Left lung (tissue), 10 donors: ENCODE results near the gene ST14. TPM values are rescaled to one million over a fixed set of nuclear protein-coding genes. Genes with fewer than 3 reads are reported as not detected.
"Not testable (repeated sequence)": the region's sequence is repeated elsewhere in the genome, so short reads cannot be mapped to it uniquely, and the experiment has no call there.

Experiments
- ATAC-seq: fragments of 200-7000 bp; cut with Tn5 transposase; one replicate; pipeline ENCODE4 v1.9.1; 2020; ENCODE audit warnings: moderate library complexity
- DNase-seq, 4 donors: peaks; one replicate each; pipeline ENCODE4 v3.0.0-alpha.2; 2013 to 2020
- H3K27ac ChIP-seq, 2 donors: fragments of 200-600 bp; sonication (generic) in 1 of 2; one replicate each; pipeline versions ENCODE4 v1.5.0 to v1.8.0; 2020 to 2021
- H3K27me3 ChIP-seq, 2 donors: fragments of 200-600 bp; sonication (generic) in 1 of 2; one replicate each; pipeline versions ENCODE4 v1.5.0 to v1.8.0; 2020 to 2021
- H3K36me3 ChIP-seq, 2 donors: fragments of 200-600 bp; sonication (generic) in 1 of 2; one replicate each; pipeline versions ENCODE4 v1.5.0 to v1.8.0; 2020 to 2021
- H3K4me1 ChIP-seq, 2 donors: fragments of 200-600 bp; one replicate each; pipeline ENCODE4 v1.8.0; 2021
- H3K4me3 ChIP-seq, 2 donors: fragments of 200-600 bp; sonication (generic) in 1 of 2; one replicate each; pipeline versions ENCODE4 v1.5.0 to v1.8.0; 2020 to 2021; ENCODE audit warnings: mild to moderate bottlenecking in 1 of 2
- H3K9me3 ChIP-seq, 2 donors: fragments of 200-600 bp; sonication (generic) in 1 of 2; one replicate each; pipeline versions ENCODE4 v1.5.0 to v1.8.0; 2020 to 2021
- CTCF ChIP-seq, 2 donors: fragments of 200-600 bp; sonication (generic) in 1 of 2; IDR thresholded peaks; one replicate each; pipeline versions ENCODE4 v1.5.0 to v1.8.0; 2021; ENCODE audit warnings: antibody characterized with exemption in 2 of 2
- intact Hi-C, 2 donors: fragments of 100-400 bp; cut with DNase I; formaldehyde crosslinking; loops; one replicate each; pipeline versions ENCODE4 v1.11.2 to v1.14.2; 2022
- polyA plus RNA-seq, 6 donors: library from polyadenylated mRNA; unstranded; fragments of 120-200 nt; gene quantifications; one replicate each; pipeline ENCODE4 v1.2.1, GENCODE V29; 2013; ENCODE audit not compliant: insufficient read length in 6 of 6
- total RNA-seq, 2 donors: library from RNA; stranded (reverse); fragmentation: NEBNext Ultra II Directional; extraction: Animal tissue kit (Norgen Biotek cat#: 25700); gene quantifications; one replicate each; pipeline ENCODE4 v1.2.1, GENCODE V29; 2021
- donor health status: DM: no; HTN: yes; CAD: no.
- donor health status: DM: no; HTN: no; CAD: no.

Gene ST14
- total and polyA plus RNA-seq, 8 donors, result 30.6 to 107 (median 37.8) TPM

- no peak for DNase-seq
- no peak for TF ChIP-seq CTCF (IDR thresholded peaks at IDR 0.05)
- Histone ChIP-seq H3K4me3 (no peak overlapping the region), H3K36me3 (no peaks in the 10 kb centered on the region), H3K27me3 (no peaks in the 10 kb centered on the region), H3K4me1 (no peaks in the 10 kb centered on the region), H3K27ac (no peak overlapping the region), H3K9me3 (no peaks in the 10 kb centered on the region)
- ATAC-seq, result no peak
- intact Hi-C loops, result no loop called here
Observed at GRCh38 chr11:130220311-130221035, 60.9 kb downstream of the ST14 start.

- Histone ChIP-seq H3K4me3 (no peak overlapping the region), H3K4me1 (no peaks in the 10 kb centered on the region), H3K36me3 (no peaks in the 10 kb centered on the region), H3K27ac (no peak overlapping the region), H3K9me3 (no peaks in the 10 kb centered on the region), H3K27me3 (no peaks in the 10 kb centered on the region)
- intact Hi-C loops, result no loop called here
- peak in 1 of 4 donors; percentile 12 for DNase-seq
- no peak for TF ChIP-seq CTCF (IDR thresholded peaks at IDR 0.05)
- ATAC-seq, result peak; percentile 80
Observed at GRCh38 chr11:130223291-130223971, 63.8 kb downstream of the ST14 start.

GRCh38 chr11:130227373-130227772 lies 67.8 kb downstream of the ST14 start:
- no peaks in the 10 kb centered on the region for H3K4me1 ChIP-seq
- no peaks in the 10 kb centered on the region for H3K9me3 ChIP-seq
- ATAC-seq (no peak), DNase-seq (no peak)
- H3K27me3 ChIP-seq, result no peaks in the 10 kb centered on the region
- H3K27ac ChIP-seq, result no peak overlapping the region
- no peaks in the 10 kb centered on the region for H3K36me3 ChIP-seq
- intact Hi-C loops, result no loop called here
- H3K4me3 ChIP-seq, result no peak overlapping the region
- no peak for TF ChIP-seq CTCF (IDR thresholded peaks at IDR 0.05)

GRCh38 chr11:130233486-130233885 lies 73.9 kb downstream of the ST14 start:
- H3K4me1 ChIP-seq, DNase-seq, H3K27me3 ChIP-seq, H3K4me3 ChIP-seq, H3K9me3 ChIP-seq, ATAC-seq, intact Hi-C loops, H3K27ac ChIP-seq: not testable (repeated sequence)
- H3K36me3 ChIP-seq, result peaks cover 0 to 24% of the 10 kb centered on the region in 2 donors

GRCh38 chr11:130233888-130234287 lies 74.3 kb downstream of the ST14 start:
- H3K9me3 ChIP-seq, intact Hi-C loops, DNase-seq, H3K27me3 ChIP-seq, H3K4me1 ChIP-seq, ATAC-seq, H3K27ac ChIP-seq, H3K4me3 ChIP-seq: not testable (repeated sequence)
- peaks cover 0 to 25% of the 10 kb centered on the region in 2 donors for H3K36me3 ChIP-seq

- H3K27me3 ChIP-seq, result no peaks in the 10 kb centered on the region
- H3K36me3 ChIP-seq, result peaks cover 0 to 25% of the 10 kb centered on the region in 2 donors
- H3K9me3 ChIP-seq, result no peaks in the 10 kb centered on the region
- TF ChIP-seq CTCF (IDR thresholded peaks at IDR 0.05), result no peak
- intact Hi-C loops, result no loop called here
- no peaks in the 10 kb centered on the region for H3K4me1 ChIP-seq
- no peak overlapping the region for H3K27ac ChIP-seq
- ATAC-seq, result no peak
- H3K4me3 ChIP-seq, result no peak overlapping the region
- no peak for DNase-seq
Observed at GRCh38 chr11:130234315-130234714, 74.7 kb downstream of the ST14 start.
